MM.1S (cell line): ENCODE results near the gene CBARP.

Source experiments
- EZH2 ChIP-seq: fragments of 300-600 bp; sonication (generic); optimal IDR thresholded peaks from 2 replicates; pipeline ENCODE3; 2017; ENCODE audit warnings: low read depth, mild to moderate bottlenecking, antibody characterized with exemption, low read length, mixed read lengths
- TF ChIP-seq, protein P1 (sequence below): fragments of 300-600 bp; sonication (generic); IDR thresholded peaks from 2 replicates; pipeline ENCODE4 v1.5.1; 2016; ENCODE audit warnings: antibody characterized with exemption, low read length, mixed read lengths

DNA sequence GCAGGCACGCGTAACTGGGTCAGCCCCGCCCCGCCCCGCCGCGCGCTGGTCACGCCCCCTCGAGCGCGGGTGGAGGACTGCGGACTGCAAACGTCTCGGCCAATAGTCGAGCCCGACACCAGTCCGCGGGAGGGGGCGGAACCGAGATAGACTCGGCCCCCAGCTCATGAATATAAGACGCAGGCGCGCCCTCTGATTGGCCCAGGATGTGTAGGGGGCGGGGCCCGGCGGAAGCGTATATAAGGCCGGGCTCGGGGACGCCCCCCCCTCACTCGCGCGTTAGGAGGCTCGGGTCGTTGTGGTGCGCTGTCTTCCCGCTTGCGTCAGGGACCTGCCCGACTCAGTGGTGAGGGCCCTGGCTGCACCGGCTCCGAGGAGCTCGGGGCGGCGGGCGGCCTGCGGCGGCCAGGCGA, 31.3 kb upstream of the CBARP start, which contains the start of gene CIRBP:
- TF ChIP-seq, protein P1, sequence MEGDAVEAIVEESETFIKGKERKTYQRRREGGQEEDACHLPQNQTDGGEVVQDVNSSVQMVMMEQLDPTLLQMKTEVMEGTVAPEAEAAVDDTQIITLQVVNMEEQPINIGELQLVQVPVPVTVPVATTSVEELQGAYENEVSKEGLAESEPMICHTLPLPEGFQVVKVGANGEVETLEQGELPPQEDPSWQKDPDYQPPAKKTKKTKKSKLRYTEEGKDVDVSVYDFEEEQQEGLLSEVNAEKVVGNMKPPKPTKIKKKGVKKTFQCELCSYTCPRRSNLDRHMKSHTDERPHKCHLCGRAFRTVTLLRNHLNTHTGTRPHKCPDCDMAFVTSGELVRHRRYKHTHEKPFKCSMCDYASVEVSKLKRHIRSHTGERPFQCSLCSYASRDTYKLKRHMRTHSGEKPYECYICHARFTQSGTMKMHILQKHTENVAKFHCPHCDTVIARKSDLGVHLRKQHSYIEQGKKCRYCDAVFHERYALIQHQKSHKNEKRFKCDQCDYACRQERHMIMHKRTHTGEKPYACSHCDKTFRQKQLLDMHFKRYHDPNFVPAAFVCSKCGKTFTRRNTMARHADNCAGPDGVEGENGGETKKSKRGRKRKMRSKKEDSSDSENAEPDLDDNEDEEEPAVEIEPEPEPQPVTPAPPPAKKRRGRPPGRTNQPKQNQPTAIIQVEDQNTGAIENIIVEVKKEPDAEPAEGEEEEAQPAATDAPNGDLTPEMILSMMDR, result no peak
- TF ChIP-seq EZH2, result no peak
